Tibial nerve (tissue), 4 donors: ENCODE data around the gene MYCBPAP.

Source experiments
- EP300 ChIP-seq, 2 donors: sonication (generic); formaldehyde crosslinking; IDR thresholded peaks; one replicate each; pipeline ENCODE4 v1.6.1; 2017; ENCODE audit warnings: antibody characterized with exemption in 2 of 2, mild to moderate bottlenecking in 1 of 2
- POLR2A ChIP-seq, 2 donors: fragments of 450-650 bp; IDR thresholded peaks; one replicate each; pipeline ENCODE4 v1.6.1; 2017; ENCODE audit warnings: antibody characterized with exemption in 2 of 2, mild to moderate bottlenecking in 2 of 2, moderate library complexity in 2 of 2
- TF ChIP-seq, protein P1 (sequence below), 5 experiments: fragments of 200-600 bp in 3 of 5; fragments of 450-650 bp in 2 of 5; sonication (generic) in 3 of 5; IDR thresholded peaks; one replicate each; pipeline ENCODE4 v1.5.1; 2016 to 2019; ENCODE audit warnings: antibody characterized with exemption in 5 of 5, mild to moderate bottlenecking in 3 of 5, moderate library complexity in 2 of 5

DNA sequence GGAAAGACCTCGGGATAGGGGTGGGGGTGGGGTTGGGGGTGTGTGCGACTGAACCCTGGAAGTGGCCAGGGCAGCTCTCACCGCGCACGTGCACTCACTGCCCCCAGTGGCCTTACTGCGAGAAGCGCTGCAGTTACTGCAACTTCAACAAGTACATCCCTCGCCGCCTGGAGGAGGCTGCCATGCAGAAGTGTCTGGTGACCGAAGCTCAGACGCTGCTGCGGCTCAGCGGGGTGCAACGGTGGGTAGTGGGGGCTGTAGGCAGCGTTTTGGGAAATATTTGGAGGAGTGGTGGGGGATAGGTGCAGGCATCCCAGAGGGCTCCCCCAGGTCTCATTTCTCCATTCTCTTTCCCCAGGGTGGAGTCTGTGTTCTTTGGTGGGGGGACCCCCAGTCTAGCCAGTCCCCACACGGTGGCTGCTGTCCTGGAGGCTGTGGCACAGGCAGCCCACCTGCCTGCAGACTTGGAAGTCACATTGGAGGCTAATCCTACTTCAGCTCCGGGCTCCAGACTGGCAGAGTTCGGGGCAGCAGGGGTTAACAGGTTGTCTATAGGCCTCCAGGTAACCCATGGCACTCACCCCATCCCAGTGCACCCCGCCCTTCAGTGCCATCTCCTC is 28.6 kb upstream of the MYCBPAP start:
- TF ChIP-seq POLR2A (IDR thresholded peaks at IDR 0.05) (no peak), EP300 (IDR thresholded peaks at IDR 0.05) (no peak)
- TF ChIP-seq, protein P1, sequence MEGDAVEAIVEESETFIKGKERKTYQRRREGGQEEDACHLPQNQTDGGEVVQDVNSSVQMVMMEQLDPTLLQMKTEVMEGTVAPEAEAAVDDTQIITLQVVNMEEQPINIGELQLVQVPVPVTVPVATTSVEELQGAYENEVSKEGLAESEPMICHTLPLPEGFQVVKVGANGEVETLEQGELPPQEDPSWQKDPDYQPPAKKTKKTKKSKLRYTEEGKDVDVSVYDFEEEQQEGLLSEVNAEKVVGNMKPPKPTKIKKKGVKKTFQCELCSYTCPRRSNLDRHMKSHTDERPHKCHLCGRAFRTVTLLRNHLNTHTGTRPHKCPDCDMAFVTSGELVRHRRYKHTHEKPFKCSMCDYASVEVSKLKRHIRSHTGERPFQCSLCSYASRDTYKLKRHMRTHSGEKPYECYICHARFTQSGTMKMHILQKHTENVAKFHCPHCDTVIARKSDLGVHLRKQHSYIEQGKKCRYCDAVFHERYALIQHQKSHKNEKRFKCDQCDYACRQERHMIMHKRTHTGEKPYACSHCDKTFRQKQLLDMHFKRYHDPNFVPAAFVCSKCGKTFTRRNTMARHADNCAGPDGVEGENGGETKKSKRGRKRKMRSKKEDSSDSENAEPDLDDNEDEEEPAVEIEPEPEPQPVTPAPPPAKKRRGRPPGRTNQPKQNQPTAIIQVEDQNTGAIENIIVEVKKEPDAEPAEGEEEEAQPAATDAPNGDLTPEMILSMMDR (IDR thresholded peaks at IDR 0.05), result peak in 3 of 5 experiments; percentile 30 to 48 (median 41)
